CD4-positive, alpha-beta T cell treated with Interleukin-21 for 1 hour (primary cell): Measurements from ENCODE around the gene VAPB.

Experiments used
- DNase-seq: peaks from one replicate; pipeline ENCODE4 v3.0.0-alpha.2; 2020

VAPB gene

GRCh38 chr20:58486207-58486606 is 97.2 kb downstream of the VAPB start:
- DNase-seq = no peak

- no peak for DNase-seq
These were observed 103.2 kb downstream of the VAPB start for GRCh38 chr20:58492074-58492718.

GRCh38 chr20:58492795-58493524 is 103.9 kb downstream of the VAPB start:
- DNase-seq = no peak

- no peak for DNase-seq
These were observed 106.0 kb downstream of the VAPB start for GRCh38 chr20:58494923-58495622.

GRCh38 chr20:58495623-58496428 is 106.8 kb downstream of the VAPB start:
- no peak for DNase-seq

GRCh38 chr20:58496429-58496769 is 107.4 kb downstream of the VAPB start:
- DNase-seq = no peak

- no peak for DNase-seq
These were observed 108.1 kb downstream of the VAPB start for GRCh38 chr20:58497076-58497641.

- DNase-seq = no peak
These were observed 108.9 kb downstream of the VAPB start for GRCh38 chr20:58497724-58498469.

GRCh38 chr20:58498470-58499068 is 109.5 kb downstream of the VAPB start:
- DNase-seq = no peak

- no peak for DNase-seq
These were observed 111.2 kb downstream of the VAPB start for GRCh38 chr20:58500256-58500655.
